Right cardiac atrium (tissue), 5 donors: Measurements from ENCODE around the gene LCN12. TPM values are rescaled to one million over a fixed set of nuclear protein-coding genes. Genes with fewer than 3 reads are reported as not detected.
A peak's percentile ranks its signal among the peaks of the same experiment; 100 is the strongest.

Experiments
- ATAC-seq, 2 donors: fragments of 200-7000 bp; cut with Tn5 transposase; one replicate each; pipeline versions ENCODE4 v1.8.0 to v1.9.1; 2020; ENCODE audit warnings: moderate library complexity in 2 of 2, mild to moderate bottlenecking in 1 of 2
- DNase-seq, 3 donors: peaks; one replicate each; pipeline ENCODE4 v3.0.0-alpha.2; 2020
- H3K27ac ChIP-seq: one replicate; pipeline ENCODE4 v1.5.1; 2013; ENCODE audit warnings: mild to moderate bottlenecking, low read length, control low read depth, moderate library complexity
- H3K27me3 ChIP-seq: one replicate; pipeline ENCODE4 v1.6.1; 2013; ENCODE audit not compliant: control insufficient read depth, insufficient read depth
- H3K4me1 ChIP-seq: one replicate; pipeline ENCODE4 v1.6.1; 2013; ENCODE audit warnings: low read length; ENCODE audit not compliant: control insufficient read depth, insufficient read depth
- H3K4me3 ChIP-seq: one replicate; pipeline ENCODE4 v1.5.1; 2013; ENCODE audit warnings: low read length, control low read depth
- H3K9me3 ChIP-seq: one replicate; pipeline ENCODE4 v1.6.1; 2013; ENCODE audit warnings: low read length; ENCODE audit not compliant: control insufficient read depth
- WGBS: extraction: QIAGEN DNeasy Blood & Tissue Kit; methylation state at CpG from one replicate; pipeline ENCODE4 v1.1.7; 2013; 5-methylcytosine and 5-hydroxymethylcytosine counted together
- intact Hi-C, 4 donors: fragments of 100-400 bp; cut with DNase I; formaldehyde crosslinking; loops; one replicate each; pipeline versions ENCODE4 v1.11.0 to v1.14.0; 2022 to 2023
- polyA plus RNA-seq: library from polyadenylated mRNA; stranded (reverse); fragments of 200-250 nt; gene quantifications from one replicate; pipeline ENCODE4 v1.2.3, GENCODE V29; 2013
- total RNA-seq, 4 donors: library from RNA; stranded (reverse); fragmentation: NEBNext Ultra II Directional; extraction: Animal tissue kit (Norgen Biotek cat#: 25700); gene quantifications; one replicate each; pipeline ENCODE4 v1.2.1, GENCODE V29; 2021
- donor health status: healthy with polysubstance abuse.
- donor health status: DM: no; HTN: yes; CAD: no.
- donor health status: DM: no; HTN: no; CAD: no.
- donor health status: DM: no; HTN: yes; CAD: no; lungs with severe emphysema.
- donor health status: DM: yes; HTN: yes; CAD: no.

LCN12 gene
- total and polyA plus RNA-seq, 5 donors: 7.0 to 21.2 (median 10.6) TPM

- peak; percentile 15 to 67 (median 51) for DNase-seq
- Histone ChIP-seq H3K27ac (peak overlapping the region; percentile 22), H3K27me3 (no peaks in the 10 kb centered on the region), H3K4me3 (no peak overlapping the region), H3K9me3 (no peaks in the 10 kb centered on the region), H3K4me1 (no peaks in the 10 kb centered on the region)
- intact Hi-C loops: loop anchor here in 3 of 4 donors (5.0 to 10.0 kb wide), 7 partner anchors 58 to 148 kb away; partner anchors contain the start of genes PHPT1 (in 2 of the 3), TMEM141 (in 2 of the 3), AJM1 (in 1 of the 3) and CCDC183 (in 1 of the 3)
- WGBS: 93% methylated on average over 42 of the region's 42 CpGs
- no peak for ATAC-seq
Measured at GRCh38 chr9:136940526-136941230, 11.4 kb upstream of the LCN12 start.

GRCh38 chr9:136941231-136942111 lies 10.6 kb upstream of the LCN12 start:
- Histone ChIP-seq H3K4me3 (no peak overlapping the region), H3K27me3 (no peaks in the 10 kb centered on the region), H3K4me1 (no peaks in the 10 kb centered on the region), H3K27ac (no peak overlapping the region), H3K9me3 (no peaks in the 10 kb centered on the region)
- intact Hi-C loops: loop anchor here in 3 of 4 donors (5.0 to 10.0 kb wide), 7 partner anchors 59 to 149 kb away; partner anchors contain the start of genes PHPT1 (in 2 of the 3), TMEM141 (in 2 of the 3), AJM1 (in 1 of the 3) and CCDC183 (in 1 of the 3)
- ATAC-seq (no peak), DNase-seq (peak; percentile 22 to 71 (median 59))
- 95% methylated on average over 55 of the region's 55 CpGs for WGBS

GRCh38 chr9:136942112-136942880 lies 9.8 kb upstream of the LCN12 start:
- no peak for ATAC-seq
- intact Hi-C loops: loop anchor here in 3 of 4 donors (5.0 to 10.0 kb wide), 7 partner anchors 60 to 150 kb away; partner anchors contain the start of genes PHPT1 (in 2 of the 3), TMEM141 (in 2 of the 3), AJM1 (in 1 of the 3) and CCDC183 (in 1 of the 3)
- H3K4me3 ChIP-seq: no peak overlapping the region
- no peaks in the 10 kb centered on the region for H3K9me3 ChIP-seq
- WGBS: 94% methylated on average over 60 of the region's 60 CpGs
- H3K4me1 ChIP-seq: no peaks in the 10 kb centered on the region
- DNase-seq: peak in 2 of 3 donors; percentile 70 to 71
- H3K27me3 ChIP-seq: no peaks in the 10 kb centered on the region
- H3K27ac ChIP-seq: no peak overlapping the region

GRCh38 chr9:136942881-136943230 lies 9.2 kb upstream of the LCN12 start:
- Histone ChIP-seq H3K9me3 (no peaks in the 10 kb centered on the region), H3K4me1 (no peaks in the 10 kb centered on the region), H3K27me3 (no peaks in the 10 kb centered on the region), H3K4me3 (no peak overlapping the region), H3K27ac (no peak overlapping the region)
- 92% methylated on average over 16 of the region's 16 CpGs for WGBS
- DNase-seq: peak in 1 of 3 donors; percentile 53
- no peak for ATAC-seq
- intact Hi-C loops: loop anchor here in 3 of 4 donors (5.0 to 10.0 kb wide), 7 partner anchors 61 to 151 kb away; partner anchors contain the start of genes PHPT1 (in 2 of the 3), TMEM141 (in 2 of the 3), AJM1 (in 1 of the 3) and CCDC183 (in 1 of the 3)

- intact Hi-C loops: loop anchor here in 3 of 4 donors (5.0 to 10.0 kb wide), 7 partner anchors 61 to 151 kb away; partner anchors contain the start of genes PHPT1 (in 2 of the 3), TMEM141 (in 2 of the 3), AJM1 (in 1 of the 3) and CCDC183 (in 1 of the 3)
- ATAC-seq: peak in 1 of 2 donors; percentile 0
- no peaks in the 10 kb centered on the region for H3K4me1 ChIP-seq
- peak overlapping the region; percentile 93 for H3K27ac ChIP-seq
- DNase-seq: peak in 2 of 3 donors; percentile 60 to 65
- peak overlapping the region; percentile 75 for H3K4me3 ChIP-seq
- H3K9me3 ChIP-seq: no peaks in the 10 kb centered on the region
- no peaks in the 10 kb centered on the region for H3K27me3 ChIP-seq
- WGBS: 19% methylated on average over 61 of the region's 61 CpGs
Measured at GRCh38 chr9:136943291-136944211, 8.5 kb upstream of the LCN12 start.

GRCh38 chr9:136944212-136944518 lies 7.9 kb upstream of the LCN12 start:
- intact Hi-C loops: loop anchor here in 3 of 4 donors (5.0 to 10.0 kb wide), 7 partner anchors 62 to 152 kb away; partner anchors contain the start of genes PHPT1 (in 2 of the 3), TMEM141 (in 2 of the 3), AJM1 (in 1 of the 3) and CCDC183 (in 1 of the 3)
- ATAC-seq (peak; percentile 12 to 31), DNase-seq (no peak)
- peak overlapping the region; percentile 75 for H3K4me3 ChIP-seq
- H3K4me1 ChIP-seq: no peaks in the 10 kb centered on the region
- no peaks in the 10 kb centered on the region for H3K27me3 ChIP-seq
- no peaks in the 10 kb centered on the region for H3K9me3 ChIP-seq
- peak overlapping the region; percentile 93 for H3K27ac ChIP-seq
- WGBS: under 1% methylated on average over 45 of the region's 45 CpGs

GRCh38 chr9:136944519-136945332 lies 7.3 kb upstream of the LCN12 start, which contains the start of the genes C8G and FBXW5:
C8G (plus strand) TSS chr9:136945243; CDS start chr9:136945321, 78 bp downstream.
FBXW5 (minus strand) TSS chr9:136944738; CDS start chr9:136944083, 655 bp downstream.
- intact Hi-C loops: loop anchor here in 3 of 4 donors (5.0 to 10.0 kb wide), 10 partner anchors 38 to 152 kb away; partner anchors contain the start of genes PHPT1 (in 2 of the 3), TMEM141 (in 2 of the 3), ABCA2 (in 1 of the 3) and AJM1 (in 1 of the 3)
- WGBS: 5% methylated on average over 74 of the region's 74 CpGs
- H3K4me1 ChIP-seq: no peaks in the 10 kb centered on the region

GRCh38 chr9:136945333-136946227 lies 6.5 kb upstream of the LCN12 start:
- H3K4me1 ChIP-seq: no peaks in the 10 kb centered on the region
- intact Hi-C loops: loop anchor here in 3 of 4 donors (5.0 to 10.0 kb wide), 7 partner anchors 37 to 151 kb away; partner anchors contain the start of genes ABCA2 (in 1 of the 3), AJM1 (in 1 of the 3), CCDC183 (in 1 of the 3) and FUT7 (in 1 of the 3)
- 89% methylated on average over 30 of the region's 30 CpGs for WGBS

More at GRCh38 chr9:136944519-136945332, 7.3 kb upstream of the LCN12 start, which contains the start of the genes C8G and FBXW5:
- DNase-seq (peak; percentile 96 to 99 (median 98)), ATAC-seq (peak; percentile 64 to 75)
- H3K4me3 ChIP-seq: peak within 1 kb of the TSS; percentile 75
- no peaks in the 10 kb centered on the region for H3K27me3 ChIP-seq
- peak within 1 kb of the TSS; percentile 93 for H3K27ac ChIP-seq
- no peaks in the 10 kb centered on the region for H3K9me3 ChIP-seq

More at GRCh38 chr9:136945333-136946227, 6.5 kb upstream of the LCN12 start:
- Histone ChIP-seq H3K9me3 (no peaks in the 10 kb centered on the region), H3K27ac (no peak overlapping the region), H3K4me3 (no peak overlapping the region), H3K27me3 (no peaks in the 10 kb centered on the region)
- DNase-seq: peak; percentile 50 to 76 (median 68)
- ATAC-seq: no peak
